WTC11 (cell line): Measurements from ENCODE around the gene LUC7L. TPM values are rescaled to one million over a fixed set of nuclear protein-coding genes. Genes with fewer than 3 reads are reported as not detected.

Source experiments
- ATF1 ChIP-seq: sonication (generic); formaldehyde crosslinking; IDR thresholded peaks from 2 replicates; pipeline ENCODE4 v1.8.1; 2023; ENCODE audit warnings: mild to moderate bottlenecking, moderate library complexity, missing genetic modification reagents
- CREM ChIP-seq: sonication (generic); formaldehyde crosslinking; IDR thresholded peaks from 2 replicates; pipeline ENCODE4 v1.8.1; 2022; ENCODE audit warnings: mild to moderate bottlenecking, missing genetic modification reagents, moderate library complexity
- FOXP1 ChIP-seq: sonication (generic); formaldehyde crosslinking; IDR thresholded peaks from 2 replicates; pipeline ENCODE4 v1.8.0; 2022; ENCODE audit warnings: missing genetic modification reagents, mild to moderate bottlenecking, moderate library complexity, borderline replicate concordance
- HMGA2 ChIP-seq: fragments of 250-450 bp; sonication (Bioruptor Pico); IDR thresholded peaks from 2 replicates; pipeline ENCODE4 v1.4.0; 2021; ENCODE audit warnings: mild to moderate bottlenecking, moderate library complexity
- NFATC4 ChIP-seq: fragments of 250-450 bp; sonication (Bioruptor Pico); IDR thresholded peaks from 2 replicates; pipeline ENCODE4 v1.9.0; 2021; ENCODE audit warnings: mild to moderate bottlenecking
- NFE2L1 ChIP-seq: sonication (generic); formaldehyde crosslinking; IDR thresholded peaks from 2 replicates; pipeline ENCODE4 v1.8.1; 2023; ENCODE audit warnings: missing genetic modification reagents
- NR2C2 ChIP-seq: sonication (generic); formaldehyde crosslinking; IDR thresholded peaks from 2 replicates; pipeline ENCODE4 v1.8.0; 2022; ENCODE audit warnings: mild to moderate bottlenecking, missing genetic modification reagents
- SP1 ChIP-seq: sonication (generic); formaldehyde crosslinking; conservative IDR thresholded peaks from 2 replicates; pipeline ENCODE4 v1.8.1; 2022; ENCODE audit warnings: missing genetic modification reagents
- TCF7 ChIP-seq: sonication (generic); formaldehyde crosslinking; IDR thresholded peaks from 2 replicates; pipeline ENCODE4 v1.8.0; 2022; ENCODE audit warnings: mild to moderate bottlenecking, low read depth, missing genetic modification reagents, moderate library complexity
- TEAD1 ChIP-seq: sonication (generic); formaldehyde crosslinking; IDR thresholded peaks from 2 replicates; pipeline ENCODE4 v1.8.0; 2022; ENCODE audit warnings: mild to moderate bottlenecking, missing genetic modification reagents
- ZBTB21 ChIP-seq: sonication (generic); formaldehyde crosslinking; IDR thresholded peaks from 2 replicates; pipeline ENCODE4 v1.8.1; 2023; ENCODE audit warnings: mild to moderate bottlenecking, missing genetic modification reagents, borderline replicate concordance
- ZNF138 ChIP-seq: sonication (generic); formaldehyde crosslinking; conservative IDR thresholded peaks from 2 replicates; pipeline ENCODE4 v1.8.1; 2022; ENCODE audit warnings: mild to moderate bottlenecking, moderate library complexity, missing genetic modification reagents
- ZNF317 ChIP-seq: sonication (generic); formaldehyde crosslinking; IDR thresholded peaks from 2 replicates; pipeline ENCODE4 v1.8.1; 2023; ENCODE audit warnings: low read depth, mild to moderate bottlenecking, moderate library complexity, missing genetic modification reagents, borderline replicate concordance
- ZNF671 ChIP-seq: fragments of 250-450 bp; sonication (Bioruptor Pico); IDR thresholded peaks from 2 replicates; pipeline ENCODE4 v1.8.0; 2021; ENCODE audit warnings: mild to moderate bottlenecking
- total RNA-seq: library from RNA; stranded (reverse); gene quantifications from 3 replicates; pipeline ENCODE4 v1.2.3, GENCODE V29; 2021
- TF ChIP-seq, protein P1 (sequence below): sonication (generic); formaldehyde crosslinking; IDR thresholded peaks from 2 replicates; pipeline ENCODE4 v1.8.0; 2023; ENCODE audit warnings: missing genetic modification reagents
- TF ChIP-seq, protein P2 (sequence below): sonication (generic); formaldehyde crosslinking; IDR thresholded peaks from 2 replicates; pipeline ENCODE4 v1.8.0; 2022; ENCODE audit warnings: mild to moderate bottlenecking, missing genetic modification reagents
- TF ChIP-seq, protein P3 (sequence below): sonication (generic); formaldehyde crosslinking; IDR thresholded peaks from 2 replicates; pipeline ENCODE4 v1.8.1; 2023; ENCODE audit warnings: mild to moderate bottlenecking, missing genetic modification reagents, moderate library complexity
- TF ChIP-seq, protein P4 (sequence below): sonication (generic); formaldehyde crosslinking; IDR thresholded peaks from 2 replicates; pipeline ENCODE4 v1.8.1; 2022; ENCODE audit warnings: low read depth, missing genetic modification reagents, borderline replicate concordance
- TF ChIP-seq, protein P5 (sequence below): fragments of 200-600 bp; IDR thresholded peaks from 2 replicates; pipeline ENCODE4 v1.8.0; 2022; ENCODE audit warnings: antibody characterized with exemption
- TF ChIP-seq, protein P6 (sequence below): sonication (generic); formaldehyde crosslinking; IDR thresholded peaks from 2 replicates; pipeline ENCODE4 v1.8.1; 2022; ENCODE audit warnings: missing genetic modification reagents, borderline replicate concordance
- TF ChIP-seq, protein P7 (sequence below): sonication (generic); formaldehyde crosslinking; IDR thresholded peaks from 2 replicates; pipeline ENCODE4 v1.8.0; 2022; ENCODE audit warnings: mild to moderate bottlenecking, missing genetic modification reagents
- TF ChIP-seq, protein P8 (sequence below): sonication (generic); formaldehyde crosslinking; conservative IDR thresholded peaks from 2 replicates; pipeline ENCODE4 v1.8.1; 2022; ENCODE audit warnings: mild to moderate bottlenecking, missing genetic modification reagents
- TF ChIP-seq, protein P9 (sequence below): sonication (generic); formaldehyde crosslinking; IDR thresholded peaks from 2 replicates; pipeline ENCODE4 v1.8.1; 2022; ENCODE audit warnings: mild to moderate bottlenecking, moderate library complexity, missing genetic modification reagents
- TF ChIP-seq, protein P10 (sequence below): sonication (generic); formaldehyde crosslinking; IDR thresholded peaks from 2 replicates; pipeline ENCODE4 v1.8.0; 2022; ENCODE audit warnings: mild to moderate bottlenecking, missing genetic modification reagents
- TF ChIP-seq, protein P11 (sequence below): fragments of 250-450 bp; sonication (Bioruptor Pico); IDR thresholded peaks from 2 replicates; pipeline ENCODE4 v1.8.0; 2021; ENCODE audit warnings: mild to moderate bottlenecking

The LUC7L gene
- total RNA-seq, 1 experiment from 2014 or later, result 111 TPM

DNA sequence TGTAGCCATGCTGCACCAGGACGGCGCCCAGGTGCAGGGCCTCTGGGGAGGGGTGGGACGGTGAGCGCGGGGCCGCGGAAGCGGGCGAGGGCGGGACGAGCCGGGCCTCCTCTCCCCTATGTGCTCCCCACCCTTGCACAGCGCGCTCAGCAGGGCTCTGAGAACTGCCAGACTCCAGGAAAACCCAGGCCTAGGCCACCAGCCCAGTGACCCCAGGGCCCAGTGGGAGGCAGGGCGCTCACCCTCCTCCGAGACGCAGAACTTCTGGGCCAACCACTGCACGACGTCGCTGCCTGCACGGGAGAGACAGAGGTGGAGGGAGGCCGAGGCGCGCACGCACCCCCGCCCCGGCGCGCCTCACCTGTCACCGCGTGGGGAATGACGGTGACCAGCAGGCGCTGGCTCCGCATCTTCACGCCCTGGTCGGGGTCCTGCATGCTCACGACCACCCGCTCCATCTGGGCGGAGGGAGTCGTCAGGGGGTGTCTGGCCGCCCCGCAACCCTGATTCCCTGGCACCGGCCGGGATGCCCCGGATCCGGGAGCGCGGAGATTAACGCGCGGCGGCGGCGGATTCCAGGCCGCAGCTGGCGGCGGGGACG is 45.9 kb upstream of the LUC7L start (continued):
- TF ChIP-seq, protein P1, sequence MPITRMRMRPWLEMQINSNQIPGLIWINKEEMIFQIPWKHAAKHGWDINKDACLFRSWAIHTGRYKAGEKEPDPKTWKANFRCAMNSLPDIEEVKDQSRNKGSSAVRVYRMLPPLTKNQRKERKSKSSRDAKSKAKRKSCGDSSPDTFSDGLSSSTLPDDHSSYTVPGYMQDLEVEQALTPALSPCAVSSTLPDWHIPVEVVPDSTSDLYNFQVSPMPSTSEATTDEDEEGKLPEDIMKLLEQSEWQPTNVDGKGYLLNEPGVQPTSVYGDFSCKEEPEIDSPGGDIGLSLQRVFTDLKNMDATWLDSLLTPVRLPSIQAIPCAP (CRISPR knock-in tag), result no peak
- TF ChIP-seq ZNF671 (CRISPR knock-in tag) (no peak), ATF1 (CRISPR knock-in tag) (no peak), NFE2L1 (CRISPR knock-in tag) (no peak; the same call in 1 of the 2 replicates), TEAD1 (CRISPR knock-in tag) (no peak), SP1 (CRISPR knock-in tag) (no peak), NR2C2 (CRISPR knock-in tag) (no peak), ZNF317 (no peak), ZBTB21 (CRISPR knock-in tag) (0 out of 2 replicates have a peak, but pooled peaks have one; percentile 26), TCF7 (no peak), CREM (no peak), NFATC4 (CRISPR knock-in tag) (no peak), ZNF138 (CRISPR knock-in tag) (no peak), FOXP1 (CRISPR knock-in tag) (peak; percentile 71), HMGA2 (CRISPR knock-in tag) (no peak)
- TF ChIP-seq, protein P2, sequence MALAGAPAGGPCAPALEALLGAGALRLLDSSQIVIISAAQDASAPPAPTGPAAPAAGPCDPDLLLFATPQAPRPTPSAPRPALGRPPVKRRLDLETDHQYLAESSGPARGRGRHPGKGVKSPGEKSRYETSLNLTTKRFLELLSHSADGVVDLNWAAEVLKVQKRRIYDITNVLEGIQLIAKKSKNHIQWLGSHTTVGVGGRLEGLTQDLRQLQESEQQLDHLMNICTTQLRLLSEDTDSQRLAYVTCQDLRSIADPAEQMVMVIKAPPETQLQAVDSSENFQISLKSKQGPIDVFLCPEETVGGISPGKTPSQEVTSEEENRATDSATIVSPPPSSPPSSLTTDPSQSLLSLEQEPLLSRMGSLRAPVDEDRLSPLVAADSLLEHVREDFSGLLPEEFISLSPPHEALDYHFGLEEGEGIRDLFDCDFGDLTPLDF (CRISPR knock-in tag), result no peak
- TF ChIP-seq, protein P3, sequence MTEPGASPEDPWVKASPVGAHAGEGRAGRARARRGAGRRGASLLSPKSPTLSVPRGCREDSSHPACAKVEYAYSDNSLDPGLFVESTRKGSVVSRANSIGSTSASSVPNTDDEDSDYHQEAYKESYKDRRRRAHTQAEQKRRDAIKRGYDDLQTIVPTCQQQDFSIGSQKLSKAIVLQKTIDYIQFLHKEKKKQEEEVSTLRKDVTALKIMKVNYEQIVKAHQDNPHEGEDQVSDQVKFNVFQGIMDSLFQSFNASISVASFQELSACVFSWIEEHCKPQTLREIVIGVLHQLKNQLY, result no peak
- TF ChIP-seq, protein P4, sequence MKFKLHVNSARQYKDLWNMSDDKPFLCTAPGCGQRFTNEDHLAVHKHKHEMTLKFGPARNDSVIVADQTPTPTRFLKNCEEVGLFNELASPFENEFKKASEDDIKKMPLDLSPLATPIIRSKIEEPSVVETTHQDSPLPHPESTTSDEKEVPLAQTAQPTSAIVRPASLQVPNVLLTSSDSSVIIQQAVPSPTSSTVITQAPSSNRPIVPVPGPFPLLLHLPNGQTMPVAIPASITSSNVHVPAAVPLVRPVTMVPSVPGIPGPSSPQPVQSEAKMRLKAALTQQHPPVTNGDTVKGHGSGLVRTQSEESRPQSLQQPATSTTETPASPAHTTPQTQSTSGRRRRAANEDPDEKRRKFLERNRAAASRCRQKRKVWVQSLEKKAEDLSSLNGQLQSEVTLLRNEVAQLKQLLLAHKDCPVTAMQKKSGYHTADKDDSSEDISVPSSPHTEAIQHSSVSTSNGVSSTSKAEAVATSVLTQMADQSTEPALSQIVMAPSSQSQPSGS, result no peak
- TF ChIP-seq, protein P5, sequence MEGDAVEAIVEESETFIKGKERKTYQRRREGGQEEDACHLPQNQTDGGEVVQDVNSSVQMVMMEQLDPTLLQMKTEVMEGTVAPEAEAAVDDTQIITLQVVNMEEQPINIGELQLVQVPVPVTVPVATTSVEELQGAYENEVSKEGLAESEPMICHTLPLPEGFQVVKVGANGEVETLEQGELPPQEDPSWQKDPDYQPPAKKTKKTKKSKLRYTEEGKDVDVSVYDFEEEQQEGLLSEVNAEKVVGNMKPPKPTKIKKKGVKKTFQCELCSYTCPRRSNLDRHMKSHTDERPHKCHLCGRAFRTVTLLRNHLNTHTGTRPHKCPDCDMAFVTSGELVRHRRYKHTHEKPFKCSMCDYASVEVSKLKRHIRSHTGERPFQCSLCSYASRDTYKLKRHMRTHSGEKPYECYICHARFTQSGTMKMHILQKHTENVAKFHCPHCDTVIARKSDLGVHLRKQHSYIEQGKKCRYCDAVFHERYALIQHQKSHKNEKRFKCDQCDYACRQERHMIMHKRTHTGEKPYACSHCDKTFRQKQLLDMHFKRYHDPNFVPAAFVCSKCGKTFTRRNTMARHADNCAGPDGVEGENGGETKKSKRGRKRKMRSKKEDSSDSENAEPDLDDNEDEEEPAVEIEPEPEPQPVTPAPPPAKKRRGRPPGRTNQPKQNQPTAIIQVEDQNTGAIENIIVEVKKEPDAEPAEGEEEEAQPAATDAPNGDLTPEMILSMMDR, result no peak
- TF ChIP-seq, protein P6, sequence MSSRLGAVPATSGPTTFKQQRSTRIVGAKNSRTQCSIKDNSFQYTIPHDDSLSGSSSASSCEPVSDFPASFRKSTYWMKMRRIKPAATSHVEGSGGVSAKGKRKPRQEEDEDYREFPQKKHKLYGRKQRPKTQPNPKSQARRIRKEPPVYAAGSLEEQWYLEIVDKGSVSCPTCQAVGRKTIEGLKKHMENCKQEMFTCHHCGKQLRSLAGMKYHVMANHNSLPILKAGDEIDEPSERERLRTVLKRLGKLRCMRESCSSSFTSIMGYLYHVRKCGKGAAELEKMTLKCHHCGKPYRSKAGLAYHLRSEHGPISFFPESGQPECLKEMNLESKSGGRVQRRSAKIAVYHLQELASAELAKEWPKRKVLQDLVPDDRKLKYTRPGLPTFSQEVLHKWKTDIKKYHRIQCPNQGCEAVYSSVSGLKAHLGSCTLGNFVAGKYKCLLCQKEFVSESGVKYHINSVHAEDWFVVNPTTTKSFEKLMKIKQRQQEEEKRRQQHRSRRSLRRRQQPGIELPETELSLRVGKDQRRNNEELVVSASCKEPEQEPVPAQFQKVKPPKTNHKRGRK, result no peak
- TF ChIP-seq, protein P7, sequence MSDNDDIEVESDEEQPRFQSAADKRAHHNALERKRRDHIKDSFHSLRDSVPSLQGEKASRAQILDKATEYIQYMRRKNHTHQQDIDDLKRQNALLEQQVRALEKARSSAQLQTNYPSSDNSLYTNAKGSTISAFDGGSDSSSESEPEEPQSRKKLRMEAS, result no peak; the same call in 1 of the 2 replicates
- TF ChIP-seq, protein P8, sequence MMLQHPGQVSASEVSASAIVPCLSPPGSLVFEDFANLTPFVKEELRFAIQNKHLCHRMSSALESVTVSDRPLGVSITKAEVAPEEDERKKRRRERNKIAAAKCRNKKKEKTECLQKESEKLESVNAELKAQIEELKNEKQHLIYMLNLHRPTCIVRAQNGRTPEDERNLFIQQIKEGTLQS (CRISPR knock-in tag), result no peak
- TF ChIP-seq, protein P9, sequence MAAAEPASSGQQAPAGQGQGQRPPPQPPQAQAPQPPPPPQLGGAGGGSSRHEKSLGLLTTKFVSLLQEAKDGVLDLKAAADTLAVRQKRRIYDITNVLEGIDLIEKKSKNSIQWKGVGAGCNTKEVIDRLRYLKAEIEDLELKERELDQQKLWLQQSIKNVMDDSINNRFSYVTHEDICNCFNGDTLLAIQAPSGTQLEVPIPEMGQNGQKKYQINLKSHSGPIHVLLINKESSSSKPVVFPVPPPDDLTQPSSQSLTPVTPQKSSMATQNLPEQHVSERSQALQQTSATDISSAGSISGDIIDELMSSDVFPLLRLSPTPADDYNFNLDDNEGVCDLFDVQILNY (CRISPR knock-in tag), result no peak
- TF ChIP-seq, protein P10, sequence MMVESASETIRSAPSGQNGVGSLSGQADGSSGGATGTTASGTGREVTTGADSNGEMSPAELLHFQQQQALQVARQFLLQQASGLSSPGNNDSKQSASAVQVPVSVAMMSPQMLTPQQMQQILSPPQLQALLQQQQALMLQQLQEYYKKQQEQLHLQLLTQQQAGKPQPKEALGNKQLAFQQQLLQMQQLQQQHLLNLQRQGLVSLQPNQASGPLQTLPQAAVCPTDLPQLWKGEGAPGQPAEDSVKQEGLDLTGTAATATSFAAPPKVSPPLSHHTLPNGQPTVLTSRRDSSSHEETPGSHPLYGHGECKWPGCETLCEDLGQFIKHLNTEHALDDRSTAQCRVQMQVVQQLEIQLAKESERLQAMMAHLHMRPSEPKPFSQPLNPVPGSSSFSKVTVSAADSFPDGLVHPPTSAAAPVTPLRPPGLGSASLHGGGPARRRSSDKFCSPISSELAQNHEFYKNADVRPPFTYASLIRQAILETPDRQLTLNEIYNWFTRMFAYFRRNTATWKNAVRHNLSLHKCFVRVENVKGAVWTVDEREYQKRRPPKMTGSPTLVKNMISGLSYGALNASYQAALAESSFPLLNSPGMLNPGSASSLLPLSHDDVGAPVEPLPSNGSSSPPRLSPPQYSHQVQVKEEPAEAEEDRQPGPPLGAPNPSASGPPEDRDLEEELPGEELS (CRISPR knock-in tag), result no peak
- TF ChIP-seq, protein P11, sequence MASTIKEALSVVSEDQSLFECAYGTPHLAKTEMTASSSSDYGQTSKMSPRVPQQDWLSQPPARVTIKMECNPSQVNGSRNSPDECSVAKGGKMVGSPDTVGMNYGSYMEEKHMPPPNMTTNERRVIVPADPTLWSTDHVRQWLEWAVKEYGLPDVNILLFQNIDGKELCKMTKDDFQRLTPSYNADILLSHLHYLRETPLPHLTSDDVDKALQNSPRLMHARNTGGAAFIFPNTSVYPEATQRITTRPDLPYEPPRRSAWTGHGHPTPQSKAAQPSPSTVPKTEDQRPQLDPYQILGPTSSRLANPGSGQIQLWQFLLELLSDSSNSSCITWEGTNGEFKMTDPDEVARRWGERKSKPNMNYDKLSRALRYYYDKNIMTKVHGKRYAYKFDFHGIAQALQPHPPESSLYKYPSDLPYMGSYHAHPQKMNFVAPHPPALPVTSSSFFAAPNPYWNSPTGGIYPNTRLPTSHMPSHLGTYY, result no peak
